IMR-90 (cell line): ENCODE data around the gene SPEG. TPM values are rescaled to one million over a fixed set of nuclear protein-coding genes. Genes with fewer than 3 reads are reported as not detected.

Experiments used
- ATAC-seq: fragments of 200-7000 bp; cut with Tn5 transposase; 2 replicates; pipeline ENCODE4 v1.9.1; 2020; ENCODE audit warnings: low read depth, mild to moderate bottlenecking, moderate library complexity
- BruUV-seq: library from RNA; stranded (reverse); fragments of 400-500 nt; replicated peaks from 2 replicates; lab custom pipeline; 2021; lab: Mats Ljungman, UMichigan
- CTCF ChIA-PET: fragments of 300-600 bp; formaldehyde crosslinking; extraction: SDS; loops from one replicate; lab custom pipeline; 2021; ENCODE audit warnings: antibody characterized with exemption; lab: Yijun Ruan, JAX
- POLR2A ChIA-PET: fragments of 300-600 bp; sonication (Branson Sonifier 250); formaldehyde crosslinking; loops from one replicate; lab custom pipeline; 2022; ENCODE audit warnings: antibody characterized with exemption; ENCODE audit not compliant: unreplicated experiment; lab: Charles Lee
- DNase-seq: peaks from one replicate; pipeline ENCODE4 v3.0.0; 2013
- H2AFZ ChIP-seq: replicated peaks from 2 replicates; pipeline ENCODE3; 2013; ENCODE audit warnings: low read length, mild to moderate bottlenecking; ENCODE audit not compliant: poor library complexity
- H2AK5ac ChIP-seq: 2 replicates; pipeline ENCODE4 v1.6.1; 2013; ENCODE audit warnings: low read depth, low read length, inconsistent platforms
- H2AK9ac ChIP-seq: replicated peaks from 2 replicates; pipeline ENCODE3; 2013; ENCODE audit warnings: mild to moderate bottlenecking, low read depth, low read length, moderate library complexity; ENCODE audit not compliant: poor library complexity
- H2BK120ac ChIP-seq: 2 replicates; pipeline ENCODE4 v1.6.1; 2013; ENCODE audit warnings: low read depth, low read length, inconsistent platforms
- H2BK15ac ChIP-seq: 3 replicates; pipeline ENCODE4 v1.6.1; 2013; ENCODE audit warnings: low read depth, low read length, inconsistent platforms
- H2BK20ac ChIP-seq: 2 replicates; pipeline ENCODE4 v1.6.1; 2013; ENCODE audit warnings: low read depth, mild to moderate bottlenecking, inconsistent platforms, low read length, moderate library complexity
- H2BK5ac ChIP-seq: 2 replicates; pipeline ENCODE4 v1.6.1; 2013; ENCODE audit warnings: mild to moderate bottlenecking, low read depth, low read length, inconsistent platforms; ENCODE audit not compliant: poor library complexity, severe bottlenecking
- H3K14ac ChIP-seq: replicated peaks from 2 replicates; pipeline ENCODE4 v1.6.1; 2013; ENCODE audit warnings: low read depth, low read length, inconsistent platforms
- H3K18ac ChIP-seq: 2 replicates; pipeline ENCODE4 v1.6.1; 2013; ENCODE audit warnings: low read depth, low read length, control low read depth
- H3K23ac ChIP-seq: 2 replicates; pipeline ENCODE4 v1.6.1; 2013; ENCODE audit warnings: low read depth, low read length, inconsistent platforms
- H3K27ac ChIP-seq: 2 replicates; pipeline ENCODE4 v1.5.1; 2013; ENCODE audit warnings: mild to moderate bottlenecking, control low read depth, low read length; ENCODE audit not compliant: insufficient read depth
- H3K27me3 ChIP-seq: 2 replicates; pipeline ENCODE4 v1.6.1; 2013; ENCODE audit warnings: low read length; ENCODE audit not compliant: control insufficient read depth, insufficient read depth
- H3K36me3 ChIP-seq: 2 replicates; pipeline ENCODE4 v1.6.1; 2013; ENCODE audit warnings: low read length, mixed read lengths; ENCODE audit not compliant: control insufficient read depth, insufficient read depth
- H3K4ac ChIP-seq: 2 replicates; pipeline ENCODE4 v1.6.1; 2013; ENCODE audit warnings: low read depth, low read length, inconsistent platforms
- H3K4me1 ChIP-seq: 2 replicates; pipeline ENCODE4 v1.6.1; 2013; ENCODE audit warnings: low read length, mixed read lengths; ENCODE audit not compliant: control insufficient read depth, insufficient read depth
- H3K4me2 ChIP-seq: 2 replicates; pipeline ENCODE4 v1.6.1; 2013; ENCODE audit warnings: low read depth, mild to moderate bottlenecking, control low read depth, low read length, moderate library complexity
- H3K4me3 ChIP-seq: 2 replicates; pipeline ENCODE4 v1.5.1; 2013; ENCODE audit warnings: low read depth, mild to moderate bottlenecking, control low read depth, low read length, moderate library complexity; ENCODE audit not compliant: insufficient read depth
- H3K56ac ChIP-seq: 2 replicates; pipeline ENCODE4 v1.6.1; 2013; ENCODE audit warnings: low read length, inconsistent platforms; ENCODE audit not compliant: insufficient read depth; ENCODE audit errors: extremely low read depth
- H3K79me1 ChIP-seq, 2 experiments: 2 replicates each; pipeline ENCODE4 v1.6.1; 2013; ENCODE audit warnings: low read length in 2 of 2, inconsistent platforms in 1 of 2, low read depth in 1 of 2
- H3K9ac ChIP-seq: 2 replicates; pipeline ENCODE4 v1.6.1; 2013; ENCODE audit warnings: low read depth, low read length, control low read depth
- H3K9me1 ChIP-seq: 2 replicates; pipeline ENCODE4 v1.6.1; 2013; ENCODE audit warnings: low read length, inconsistent platforms; ENCODE audit not compliant: insufficient read depth
- H3K9me3 ChIP-seq: 2 replicates; pipeline ENCODE4 v1.6.1; 2013; ENCODE audit warnings: low read length; ENCODE audit not compliant: control insufficient read depth, insufficient read depth
- H4K20me1 ChIP-seq: 2 replicates; pipeline ENCODE4 v1.6.1; 2013; ENCODE audit warnings: low read length, inconsistent platforms; ENCODE audit not compliant: insufficient read depth
- H4K5ac ChIP-seq: 2 replicates; pipeline ENCODE4 v1.6.1; 2013; ENCODE audit warnings: mild to moderate bottlenecking, low read depth, low read length, control low read depth
- H4K8ac ChIP-seq, 2 experiments: 2 replicates each; pipeline ENCODE4 v1.6.1; 2013; ENCODE audit warnings: low read depth in 2 of 2, low read length in 2 of 2, control low read depth in 1 of 2, inconsistent platforms in 1 of 2
- H4K91ac ChIP-seq: 2 replicates; pipeline ENCODE4 v1.6.1; 2013; ENCODE audit warnings: low read depth, low read length, inconsistent platforms; ENCODE audit not compliant: insufficient read depth
- BHLHE40 ChIP-seq: fragments of 150-350 bp; IDR thresholded peaks from 2 replicates; pipeline ENCODE4 v1.6.1; 2016; ENCODE audit warnings: mild to moderate bottlenecking, low read depth, low read length
- CHD1 ChIP-seq: IDR thresholded peaks from 2 replicates; pipeline ENCODE4 v1.6.1; 2012; ENCODE audit warnings: low read depth, low read length, improper control_type of control experiment
- FOS ChIP-seq: fragments of 150-350 bp; IDR thresholded peaks from 2 replicates; pipeline ENCODE4 v1.6.1; 2016; ENCODE audit warnings: low read depth, low read length
- MAFK ChIP-seq: IDR thresholded peaks from 2 replicates; pipeline ENCODE4 v1.6.1; 2012; ENCODE audit warnings: low read depth, low read length, improper control_type of control experiment
- MAZ ChIP-seq: IDR thresholded peaks from 2 replicates; pipeline ENCODE4 v1.6.1; 2012; ENCODE audit warnings: low read depth, mild to moderate bottlenecking, low read length, improper control_type of control experiment, moderate library complexity, borderline replicate concordance
- MXI1 ChIP-seq: IDR thresholded peaks from 2 replicates; pipeline ENCODE4 v1.6.1; 2012; ENCODE audit warnings: low read depth, mild to moderate bottlenecking, low read length, moderate library complexity, borderline replicate concordance
- POLR2A ChIP-seq: IDR thresholded peaks from 2 replicates; pipeline ENCODE4 v1.6.1; 2012; ENCODE audit warnings: mild to moderate bottlenecking, low read depth, low read length
- RAD21 ChIP-seq: IDR thresholded peaks from 2 replicates; pipeline ENCODE4 v1.6.1; 2012; ENCODE audit warnings: low read length, improper control_type of control experiment
- RCOR1 ChIP-seq: IDR thresholded peaks from 2 replicates; pipeline ENCODE4 v1.6.1; 2012; ENCODE audit warnings: mild to moderate bottlenecking, low read length, improper control_type of control experiment; ENCODE audit not compliant: insufficient replicate concordance
- RFX5 ChIP-seq: IDR thresholded peaks from 2 replicates; pipeline ENCODE4 v1.8.0; 2012; ENCODE audit warnings: low read depth, mild to moderate bottlenecking, low read length, moderate library complexity
- SMC3 ChIP-seq: fragments of 150-350 bp; IDR thresholded peaks from 2 replicates; pipeline ENCODE4 v1.6.1; 2016; ENCODE audit warnings: low read depth, mild to moderate bottlenecking, antibody characterized with exemption, low read length, moderate library complexity
- WGBS, 2 experiments: methylation state at CpG; one replicate each; pipeline versions ENCODE4 v1.1.5 to v1.1.7; 2013; ENCODE audit warnings: missing lambda C conversion rate in 2 of 2; ENCODE audit not compliant: insufficient read length in 1 of 2; ENCODE audit errors: extremely low coverage in 2 of 2; 5-methylcytosine and 5-hydroxymethylcytosine counted together
- dilution Hi-C: fragments of 300-500 bp; cut with HindIII; formaldehyde crosslinking; loops from one replicate; pipeline ENCODE4 v1.14.3; 2018; ENCODE audit warnings: low sequenced_read_pairs; ENCODE audit not compliant: unreplicated experiment
- in situ Hi-C: fragments of 300-500 bp; cut with MboI; formaldehyde crosslinking; loops from 3 replicates; pipeline ENCODE4 v1.14.3; 2019; ENCODE audit warnings: low sequenced_read_pairs, inconsistent platforms, mixed read lengths
- intact Hi-C: fragments of 100-400 bp; cut with micrococcal nuclease; formaldehyde crosslinking; loops from 2 replicates; pipeline ENCODE4 v1.10.0; 2022
- polyA plus RNA-seq, 3 experiments: library from polyadenylated mRNA; depleted of rRNA; stranded (reverse); fragments of >200 nt; gene quantifications; 2 replicates each; pipeline ENCODE4 v1.2.3, GENCODE V29; 2012; ENCODE audit warnings: low replicate concordance in 1 of 3
- total RNA-seq: library from RNA; depleted of rRNA; stranded (reverse); fragments of >200 nt; gene quantifications from 2 replicates; pipeline ENCODE4 v1.2.3, GENCODE V29; 2012
- TF ChIP-seq, protein P1 (sequence below): conservative IDR thresholded peaks from 2 replicates; pipeline ENCODE4 v1.5.1; 2012; ENCODE audit warnings: mild to moderate bottlenecking, low read depth, low read length, improper control_type of control experiment
- TF ChIP-seq, protein P2 (sequence below): fragments of 150-350 bp; IDR thresholded peaks from 2 replicates; pipeline ENCODE4 v1.6.1; 2016; ENCODE audit warnings: low read depth, mild to moderate bottlenecking, low read length, moderate library complexity, borderline replicate concordance
- TF ChIP-seq, protein P3 (sequence below): fragments of 150-350 bp; IDR thresholded peaks from 2 replicates; pipeline ENCODE4 v1.6.1; 2017; ENCODE audit warnings: mild to moderate bottlenecking, antibody characterized with exemption, low read length, low read depth

The SPEG gene
- total and polyA plus RNA-seq, 2 of the 4 experiments (the other 2 are of a cell fraction), result 6.8 to 81.6 TPM

DNA sequence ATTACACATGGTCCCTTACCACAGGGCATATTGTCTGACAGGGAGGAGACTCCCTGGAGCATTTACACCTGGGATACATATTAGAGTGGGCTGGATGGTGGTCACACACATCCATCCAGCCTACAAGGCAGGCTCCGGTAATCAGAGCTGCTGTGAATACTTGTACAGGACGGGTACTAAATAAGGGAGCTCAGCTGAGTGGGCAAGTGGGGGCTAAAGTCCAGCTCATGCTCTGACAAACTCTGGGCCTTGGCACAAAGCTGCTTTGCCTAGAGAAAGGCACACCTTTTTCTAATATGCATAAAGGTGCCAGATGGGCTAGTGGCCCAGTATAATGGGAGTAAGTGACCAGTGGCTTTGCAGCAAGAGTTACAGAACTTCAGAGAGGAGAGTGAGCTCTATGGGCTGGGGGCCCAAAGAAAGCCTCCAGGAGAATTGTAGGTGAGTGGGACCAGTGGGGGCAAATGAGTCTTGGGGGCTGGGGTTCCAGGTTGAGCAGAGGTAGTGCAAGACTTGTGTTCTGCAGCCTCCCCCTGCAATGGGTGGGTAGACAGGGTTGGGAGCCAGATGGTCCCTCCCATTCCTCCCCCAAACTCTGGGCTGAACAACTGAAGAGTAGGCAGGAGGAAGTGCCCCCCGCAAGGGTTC, 110.8 kb downstream of the SPEG start:
- in situ Hi-C loops (no loop called here), dilution Hi-C loops (no loop called here), intact Hi-C loops (no loop called here)
- Histone ChIP-seq H3K4me2 (no peak overlapping the region), H4K5ac (no peak overlapping the region), H4K8ac (no peak overlapping the region), H3K4me3 (no peak overlapping the region), H2AK9ac (no peak overlapping the region), H3K4ac (no peak overlapping the region), H3K36me3 (peaks cover 12% of the 10 kb centered on the region), H2BK5ac (no peak overlapping the region), H3K27ac (no peak overlapping the region), H3K79me1 (peaks cover 6 to 22% of the 10 kb centered on the region in 2 experiments; a peak in 3 of 4 replicates), H2BK120ac (no peak overlapping the region), H3K9me1 (peaks cover 2% of the 10 kb centered on the region; the same call in 1 of the 2 replicates), H3K18ac (no peak overlapping the region), H3K9me3 (no peaks in the 10 kb centered on the region), H3K4me1 (peaks cover 9% of the 10 kb centered on the region), H2AK5ac (no peak overlapping the region), H3K23ac (no peak overlapping the region), H2AFZ (no peak overlapping the region), H3K14ac (no peak overlapping the region), H4K91ac (no peak overlapping the region), H3K56ac (no peak overlapping the region), H4K20me1 (peaks cover 24% of the 10 kb centered on the region), H3K27me3 (no peaks in the 10 kb centered on the region), H2BK20ac (no peak overlapping the region), H3K9ac (no peak overlapping the region), H2BK15ac (no peak overlapping the region)
- no CpG with 5 or more reads among the region's 3 CpGs for WGBS, 2 experiments
- ChIA-PET CTCF (no interaction called here), POLR2A (no interaction called here)
- ATAC-seq, result no peak
- no TSS peak for BruUV-seq
- no peak for DNase-seq
- no peak for TF ChIP-seq MAFK
- no peak for TF ChIP-seq BHLHE40
- TF ChIP-seq MAZ, result no peak
- no peak for TF ChIP-seq POLR2A
- TF ChIP-seq, protein P1, sequence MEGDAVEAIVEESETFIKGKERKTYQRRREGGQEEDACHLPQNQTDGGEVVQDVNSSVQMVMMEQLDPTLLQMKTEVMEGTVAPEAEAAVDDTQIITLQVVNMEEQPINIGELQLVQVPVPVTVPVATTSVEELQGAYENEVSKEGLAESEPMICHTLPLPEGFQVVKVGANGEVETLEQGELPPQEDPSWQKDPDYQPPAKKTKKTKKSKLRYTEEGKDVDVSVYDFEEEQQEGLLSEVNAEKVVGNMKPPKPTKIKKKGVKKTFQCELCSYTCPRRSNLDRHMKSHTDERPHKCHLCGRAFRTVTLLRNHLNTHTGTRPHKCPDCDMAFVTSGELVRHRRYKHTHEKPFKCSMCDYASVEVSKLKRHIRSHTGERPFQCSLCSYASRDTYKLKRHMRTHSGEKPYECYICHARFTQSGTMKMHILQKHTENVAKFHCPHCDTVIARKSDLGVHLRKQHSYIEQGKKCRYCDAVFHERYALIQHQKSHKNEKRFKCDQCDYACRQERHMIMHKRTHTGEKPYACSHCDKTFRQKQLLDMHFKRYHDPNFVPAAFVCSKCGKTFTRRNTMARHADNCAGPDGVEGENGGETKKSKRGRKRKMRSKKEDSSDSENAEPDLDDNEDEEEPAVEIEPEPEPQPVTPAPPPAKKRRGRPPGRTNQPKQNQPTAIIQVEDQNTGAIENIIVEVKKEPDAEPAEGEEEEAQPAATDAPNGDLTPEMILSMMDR, result no peak
- TF ChIP-seq, protein P2, sequence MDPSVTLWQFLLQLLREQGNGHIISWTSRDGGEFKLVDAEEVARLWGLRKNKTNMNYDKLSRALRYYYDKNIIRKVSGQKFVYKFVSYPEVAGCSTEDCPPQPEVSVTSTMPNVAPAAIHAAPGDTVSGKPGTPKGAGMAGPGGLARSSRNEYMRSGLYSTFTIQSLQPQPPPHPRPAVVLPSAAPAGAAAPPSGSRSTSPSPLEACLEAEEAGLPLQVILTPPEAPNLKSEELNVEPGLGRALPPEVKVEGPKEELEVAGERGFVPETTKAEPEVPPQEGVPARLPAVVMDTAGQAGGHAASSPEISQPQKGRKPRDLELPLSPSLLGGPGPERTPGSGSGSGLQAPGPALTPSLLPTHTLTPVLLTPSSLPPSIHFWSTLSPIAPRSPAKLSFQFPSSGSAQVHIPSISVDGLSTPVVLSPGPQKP, result no peak
- TF ChIP-seq, protein P3, sequence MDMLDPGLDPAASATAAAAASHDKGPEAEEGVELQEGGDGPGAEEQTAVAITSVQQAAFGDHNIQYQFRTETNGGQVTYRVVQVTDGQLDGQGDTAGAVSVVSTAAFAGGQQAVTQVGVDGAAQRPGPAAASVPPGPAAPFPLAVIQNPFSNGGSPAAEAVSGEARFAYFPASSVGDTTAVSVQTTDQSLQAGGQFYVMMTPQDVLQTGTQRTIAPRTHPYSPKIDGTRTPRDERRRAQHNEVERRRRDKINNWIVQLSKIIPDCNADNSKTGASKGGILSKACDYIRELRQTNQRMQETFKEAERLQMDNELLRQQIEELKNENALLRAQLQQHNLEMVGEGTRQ, result no peak
- no peak for TF ChIP-seq RFX5
- no peak for TF ChIP-seq MXI1
- no peak for TF ChIP-seq SMC3
- no peak for TF ChIP-seq CHD1
- TF ChIP-seq RAD21, result no peak
- no peak for TF ChIP-seq RCOR1
- TF ChIP-seq FOS, result no peak
